Lung (tissue), 12 donors: ENCODE results near the gene MAML3. TPM values are rescaled to one million over a fixed set of nuclear protein-coding genes. Genes with fewer than 3 reads are reported as not detected.
A peak's percentile ranks its signal among the peaks of the same experiment; 100 is the strongest.

ENCODE experiments used
- ATAC-seq: fragments of 200-7000 bp; cut with Tn5 transposase; one replicate; pipeline ENCODE4 v1.9.1; 2020; ENCODE audit warnings: moderate number of reproducible peaks; ENCODE audit not compliant: insufficient read depth, low FRiP score
- DNase-seq, 3 donors: peaks; one replicate each; pipeline ENCODE4 v3.0.0-alpha.2; 2013 to 2017
- H3K27ac ChIP-seq, 2 donors: one replicate each; pipeline ENCODE4 v1.5.1; 2013; ENCODE audit warnings: mild to moderate bottlenecking in 2 of 2, moderate library complexity in 2 of 2, control low read depth in 1 of 2, inconsistent platforms in 1 of 2, low read depth in 1 of 2, low read length in 1 of 2
- H3K27me3 ChIP-seq, 3 donors: one replicate each; pipeline ENCODE4 v1.5.1; 2013; ENCODE audit warnings: low read length in 2 of 3; ENCODE audit not compliant: control insufficient read depth in 3 of 3, insufficient read depth in 3 of 3
- H3K36me3 ChIP-seq, 4 donors: one replicate each; pipeline ENCODE4 v1.5.1; 2013; ENCODE audit warnings: low read length in 4 of 4, mild to moderate bottlenecking in 1 of 4, moderate library complexity in 1 of 4; ENCODE audit not compliant: control insufficient read depth in 4 of 4, insufficient read depth in 4 of 4
- H3K4me1 ChIP-seq, 5 donors: one replicate each; pipeline ENCODE4 v1.5.1; 2013; ENCODE audit warnings: low read length in 5 of 5, mild to moderate bottlenecking in 2 of 5, moderate library complexity in 1 of 5; ENCODE audit not compliant: control insufficient read depth in 5 of 5, insufficient read depth in 5 of 5
- H3K4me3 ChIP-seq: one replicate; pipeline ENCODE4 v1.5.1; 2013; ENCODE audit warnings: mild to moderate bottlenecking, control low read depth, moderate library complexity
- H3K9ac ChIP-seq, 2 donors: one replicate each; pipeline ENCODE4 v1.5.1; 2013; ENCODE audit warnings: low read length in 2 of 2, control low read depth in 1 of 2; ENCODE audit not compliant: insufficient read depth in 1 of 2
- H3K9me3 ChIP-seq, 4 donors: one replicate each; pipeline ENCODE4 v1.5.1; 2013; ENCODE audit warnings: low read length in 3 of 4, mild to moderate bottlenecking in 1 of 4, moderate library complexity in 1 of 4; ENCODE audit not compliant: control insufficient read depth in 4 of 4, insufficient read depth in 3 of 4
- WGBS, 2 donors: extraction: QIAGEN DNeasy Blood & Tissue Kit; methylation state at CpG; one replicate each; pipeline ENCODE4 v1.1.7; 2013; 5-methylcytosine and 5-hydroxymethylcytosine counted together
- polyA plus RNA-seq, 2 donors: library from polyadenylated mRNA; stranded (reverse); fragments of 200-250 nt; gene quantifications; one replicate each; pipeline ENCODE4 v1.2.1, GENCODE V29; 2013
- total RNA-seq, 2 donors: library from RNA; depleted of rRNA in 1 of 2; stranded (reverse); fragments of >200 nt in 1 of 2; gene quantifications; one replicate each; pipeline ENCODE4 v1.2.1, GENCODE V29; 2014 to 2021
- TF ChIP-seq, protein P1 (sequence below): IDR thresholded peaks from 2 replicates; pipeline ENCODE4 v1.5.1; 2012; ENCODE audit warnings: mild to moderate bottlenecking; ENCODE audit errors: control extremely low read depth, extremely low read depth
- donor health status: control.
- donor health status: control.
- donor health status: Bipolar disorder and iron deficiency.
- donor health status: healthy.
- donor health status: DM: yes; HTN: yes; CAD: no.

The MAML3 gene
- total and polyA plus RNA-seq, 4 donors, result 3.0 to 16.4 (median 8.5) TPM

DNA sequence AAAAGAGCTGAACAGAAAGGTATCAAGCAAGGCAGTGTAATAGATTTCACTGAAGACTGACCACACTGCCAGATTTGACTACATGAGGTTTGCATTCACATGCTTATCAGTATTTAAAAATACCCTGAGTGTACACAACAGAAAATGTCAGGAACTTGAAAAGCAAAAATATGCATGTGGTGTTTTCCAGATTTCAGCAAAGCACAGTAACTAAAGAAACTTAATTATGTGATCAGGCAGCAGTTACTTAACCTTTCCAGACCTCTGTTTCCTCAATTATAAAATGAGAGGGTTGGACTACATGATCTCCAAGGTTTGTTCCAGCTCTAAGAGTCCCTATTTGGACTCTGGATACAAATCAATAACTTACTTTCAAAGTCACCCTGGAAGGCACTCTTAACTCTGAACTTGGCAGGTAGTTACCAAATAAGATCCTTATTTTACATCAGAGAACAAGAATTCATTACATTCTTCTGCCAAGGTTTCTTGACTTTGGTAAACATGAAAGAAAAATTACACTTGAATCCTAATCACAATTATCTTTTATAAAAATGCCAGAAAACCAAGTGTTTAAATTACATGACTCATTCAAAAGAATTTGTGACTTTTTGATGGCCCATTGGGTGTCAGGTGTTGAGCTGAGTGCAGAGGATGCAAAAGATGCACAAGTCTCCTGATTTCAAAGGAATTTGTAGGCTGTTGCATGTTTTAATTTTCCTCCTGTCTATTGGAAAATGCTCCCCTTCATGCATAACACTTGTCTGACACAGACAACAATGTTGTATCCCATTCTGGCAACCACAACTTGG, 246.8 kb downstream of the MAML3 start:
- H3K36me3 ChIP-seq, result no peaks in the 10 kb centered on the region
- peaks cover 4 to 46% (median 10%) of the 10 kb centered on the region in 5 donors for H3K4me1 ChIP-seq
- ATAC-seq (no peak), DNase-seq (peak in 2 of 3 donors; percentile 83 to 85)
- H3K27me3 ChIP-seq, result no peaks in the 10 kb centered on the region
- no peak overlapping the region for H3K4me3 ChIP-seq
- H3K9ac ChIP-seq, result no peak overlapping the region
- H3K9me3 ChIP-seq, result peaks cover 0 to 2% (median 0%) of the 10 kb centered on the region in 4 donors
- TF ChIP-seq, protein P1, sequence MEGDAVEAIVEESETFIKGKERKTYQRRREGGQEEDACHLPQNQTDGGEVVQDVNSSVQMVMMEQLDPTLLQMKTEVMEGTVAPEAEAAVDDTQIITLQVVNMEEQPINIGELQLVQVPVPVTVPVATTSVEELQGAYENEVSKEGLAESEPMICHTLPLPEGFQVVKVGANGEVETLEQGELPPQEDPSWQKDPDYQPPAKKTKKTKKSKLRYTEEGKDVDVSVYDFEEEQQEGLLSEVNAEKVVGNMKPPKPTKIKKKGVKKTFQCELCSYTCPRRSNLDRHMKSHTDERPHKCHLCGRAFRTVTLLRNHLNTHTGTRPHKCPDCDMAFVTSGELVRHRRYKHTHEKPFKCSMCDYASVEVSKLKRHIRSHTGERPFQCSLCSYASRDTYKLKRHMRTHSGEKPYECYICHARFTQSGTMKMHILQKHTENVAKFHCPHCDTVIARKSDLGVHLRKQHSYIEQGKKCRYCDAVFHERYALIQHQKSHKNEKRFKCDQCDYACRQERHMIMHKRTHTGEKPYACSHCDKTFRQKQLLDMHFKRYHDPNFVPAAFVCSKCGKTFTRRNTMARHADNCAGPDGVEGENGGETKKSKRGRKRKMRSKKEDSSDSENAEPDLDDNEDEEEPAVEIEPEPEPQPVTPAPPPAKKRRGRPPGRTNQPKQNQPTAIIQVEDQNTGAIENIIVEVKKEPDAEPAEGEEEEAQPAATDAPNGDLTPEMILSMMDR, result no peak
- H3K27ac ChIP-seq, result no peak overlapping the region

DNA sequence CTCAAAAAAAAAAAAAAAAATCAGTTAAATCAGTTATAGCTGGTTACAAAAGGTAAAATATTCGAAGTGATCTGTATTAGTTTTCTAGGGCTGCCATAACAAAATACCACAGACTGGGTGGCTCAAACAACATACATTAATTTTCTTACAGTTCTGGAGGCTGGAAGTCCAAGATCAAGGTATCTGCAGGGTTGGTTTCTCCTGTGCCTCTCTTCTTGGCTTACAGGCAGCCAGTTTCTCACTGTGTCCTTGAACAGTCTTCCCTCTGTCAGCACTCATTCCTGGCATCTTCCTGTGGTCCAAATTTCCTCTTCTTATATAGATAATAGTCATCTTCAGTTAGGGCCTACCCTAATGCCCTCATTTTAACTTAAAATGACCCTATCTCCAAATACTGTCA, 248.5 kb downstream of the MAML3 start:
- DNase-seq (no peak), ATAC-seq (no peak)
- H3K36me3 ChIP-seq, result no peaks in the 10 kb centered on the region
- peaks cover 0 to 2% (median 0%) of the 10 kb centered on the region in 4 donors for H3K9me3 ChIP-seq
- WGBS, 2 donors, result 84 to 95% methylated on average over 1 of the region's 1 CpG
- peaks cover 6 to 60% (median 14%) of the 10 kb centered on the region in 5 donors for H3K4me1 ChIP-seq
- no peak overlapping the region for H3K4me3 ChIP-seq
- H3K27ac ChIP-seq, result no peak overlapping the region
- no peak overlapping the region for H3K9ac ChIP-seq
- no peaks in the 10 kb centered on the region for H3K27me3 ChIP-seq
- TF ChIP-seq, protein P1, result no peak

DNA sequence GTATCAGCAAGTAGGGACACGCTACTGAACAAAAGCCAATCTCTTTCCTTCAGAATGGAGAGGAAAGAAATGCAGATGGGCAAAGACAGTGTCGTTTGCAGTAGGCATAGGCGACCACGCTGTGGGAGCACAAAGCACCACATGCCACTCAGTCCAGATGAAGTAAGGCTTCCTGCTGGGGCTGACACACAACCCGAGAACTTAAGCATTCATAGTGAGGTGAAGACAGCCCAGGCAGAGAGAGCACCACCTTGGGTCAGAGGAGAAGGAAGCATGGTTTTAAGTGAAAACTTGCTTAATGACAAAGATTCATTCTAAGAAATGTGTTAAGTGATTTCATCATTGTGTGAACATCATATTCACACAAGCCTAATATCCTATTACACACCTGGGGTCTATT, 249.6 kb downstream of the MAML3 start:
- DNase-seq (no peak), ATAC-seq (no peak)
- TF ChIP-seq, protein P1, result no peak
- H3K9me3 ChIP-seq, result peaks cover 0 to 2% (median 0%) of the 10 kb centered on the region in 4 donors
- WGBS, 2 donors, result 91 to 95% methylated on average over 5 of the region's 5 CpGs
- no peaks in the 10 kb centered on the region for H3K36me3 ChIP-seq
- H3K4me1 ChIP-seq, result peaks cover 6 to 60% (median 14%) of the 10 kb centered on the region in 5 donors
- H3K27ac ChIP-seq, result no peak overlapping the region
- no peak overlapping the region for H3K9ac ChIP-seq
- H3K4me3 ChIP-seq, result no peak overlapping the region
- H3K27me3 ChIP-seq, result no peaks in the 10 kb centered on the region

DNA sequence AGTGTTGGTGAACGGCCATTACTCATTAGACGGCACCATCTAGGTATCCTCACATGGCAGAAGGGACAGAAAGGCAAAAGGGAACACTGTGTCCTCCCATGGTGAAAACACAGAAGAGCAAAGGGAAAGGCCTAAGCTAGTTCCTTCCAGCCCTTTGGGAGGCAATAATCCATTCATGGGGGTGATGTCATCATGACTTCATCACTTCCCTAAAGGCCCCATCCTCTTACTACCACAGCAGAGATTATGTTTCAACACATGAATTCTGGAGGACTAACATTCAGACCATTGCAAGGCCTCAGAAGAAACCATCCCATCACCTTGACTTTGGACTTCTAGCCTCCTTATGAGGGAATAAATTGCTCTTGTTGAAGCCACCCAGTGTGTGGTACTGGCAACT, 250.1 kb downstream of the MAML3 start:
- no peak for DNase-seq
- no peak overlapping the region for H3K9ac ChIP-seq
- no peaks in the 10 kb centered on the region for H3K36me3 ChIP-seq
- TF ChIP-seq, protein P1, result no peak
- no peak overlapping the region for H3K4me3 ChIP-seq
- peaks cover 0 to 2% (median 0%) of the 10 kb centered on the region in 4 donors for H3K9me3 ChIP-seq
- H3K27me3 ChIP-seq, result no peaks in the 10 kb centered on the region
- peaks cover 6 to 54% (median 14%) of the 10 kb centered on the region in 5 donors for H3K4me1 ChIP-seq
- WGBS, 2 donors, result 96 to 99% methylated on average over 2 of the region's 2 CpGs
- ATAC-seq, result no peak
- H3K27ac ChIP-seq, result no peak overlapping the region
